A172 (cell line): ENCODE data around the gene IGIP. TPM values are rescaled to one million over a fixed set of nuclear protein-coding genes. Genes with fewer than 3 reads are reported as not detected.
"Not testable (repeated sequence)": the region's sequence is repeated elsewhere in the genome, so short reads cannot be mapped to it uniquely, and the experiment has no call there.

ENCODE experiments used
- DNase-seq: peaks from one replicate; pipeline ENCODE4 v3.0.0-alpha.2; 2015; ENCODE audit warnings: low spot score
- total RNA-seq: library from RNA; depleted of rRNA; stranded (reverse); fragments of >200 nt; shearing (Covaris generic); gene quantifications from 2 replicates; pipeline ENCODE4 v1.2.3, GENCODE V29; 2014

IGIP gene
- total RNA-seq, 1 experiment from 2014 or later = 2.5 TPM

- no peak for DNase-seq
These were observed 14.7 kb downstream of the IGIP start for GRCh38 chr5:140140435-140140834.

- DNase-seq = no peak
These were observed 15.5 kb downstream of the IGIP start for GRCh38 chr5:140141241-140141640.

- DNase-seq = no peak
These were observed 16.5 kb downstream of the IGIP start for GRCh38 chr5:140142246-140142645.

- no peak for DNase-seq
These were observed 17.1 kb downstream of the IGIP start for GRCh38 chr5:140142856-140143255.

GRCh38 chr5:140143521-140144258 lies 18.0 kb downstream of the IGIP start:
- DNase-seq = no peak

GRCh38 chr5:140145256-140145655 lies 19.5 kb downstream of the IGIP start:
- DNase-seq = no peak

GRCh38 chr5:140145818-140146522 lies 20.2 kb downstream of the IGIP start:
- no peak for DNase-seq

GRCh38 chr5:140146523-140146842 lies 20.7 kb downstream of the IGIP start:
- DNase-seq = no peak

- DNase-seq = no peak
These were observed 21.7 kb downstream of the IGIP start for GRCh38 chr5:140147460-140147859.

- DNase-seq = no peak
These were observed 22.8 kb downstream of the IGIP start for GRCh38 chr5:140148508-140148907.

- DNase-seq = no peak
These were observed 24.5 kb downstream of the IGIP start for GRCh38 chr5:140150201-140150600.

- DNase-seq = no peak
These were observed 25.6 kb downstream of the IGIP start for GRCh38 chr5:140151144-140152021.

GRCh38 chr5:140152022-140152999 lies 26.6 kb downstream of the IGIP start:
- DNase-seq = no peak

- DNase-seq = no peak
These were observed 27.5 kb downstream of the IGIP start for GRCh38 chr5:140153255-140153654.

GRCh38 chr5:140153905-140154304 lies 28.2 kb downstream of the IGIP start:
- DNase-seq = no peak

GRCh38 chr5:140154710-140155381 lies 29.1 kb downstream of the IGIP start:
- not testable (repeated sequence) for DNase-seq

GRCh38 chr5:140157032-140157781 lies 31.5 kb downstream of the IGIP start:
- peak; percentile 79 for DNase-seq

- DNase-seq = no peak
These were observed 33.5 kb downstream of the IGIP start for GRCh38 chr5:140159014-140159927.

GRCh38 chr5:140162275-140162674 lies 36.5 kb downstream of the IGIP start:
- no peak for DNase-seq
